ENCODE measurements around the gene NPHP4.

Gene NPHP4

DNA sequence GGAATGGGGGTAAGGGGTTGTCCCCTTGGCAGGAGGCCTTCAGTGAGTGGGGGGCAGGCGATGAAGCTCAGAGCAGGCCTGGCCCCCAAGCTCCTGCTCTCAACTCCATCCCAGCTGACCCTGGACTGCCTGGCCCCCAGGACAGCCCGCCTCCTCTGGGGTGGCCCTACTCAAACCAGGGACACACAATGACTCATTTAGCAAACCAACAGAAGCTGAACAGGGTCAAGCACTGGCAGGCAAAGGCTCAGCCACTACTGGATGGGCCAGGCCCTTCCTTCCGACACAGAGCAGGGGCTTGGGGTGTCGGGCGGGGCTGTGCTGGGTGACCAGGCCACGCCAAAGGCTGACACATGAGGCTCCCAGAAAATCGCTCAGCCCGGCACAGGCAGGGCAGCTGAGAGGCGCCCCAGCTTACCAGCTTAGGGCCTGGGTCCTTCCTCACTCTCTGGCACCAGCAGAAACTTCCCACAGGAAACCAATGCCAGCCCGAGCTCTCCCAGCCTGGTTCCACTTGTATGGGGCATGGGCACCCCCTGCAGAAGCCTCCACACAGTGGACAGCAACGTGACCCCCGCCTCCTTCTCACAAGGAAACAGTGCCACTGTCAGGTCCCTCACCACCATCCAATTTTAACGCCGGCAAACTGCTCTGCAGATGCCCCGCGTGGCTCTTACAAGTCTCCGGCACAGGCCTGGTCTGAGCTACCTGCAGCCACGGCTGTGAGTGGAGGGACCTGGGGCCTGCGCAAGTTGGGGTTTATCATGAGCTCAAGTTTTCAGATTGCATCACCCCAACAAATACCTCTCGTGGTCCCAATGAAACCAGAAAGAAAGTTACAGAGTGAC is 114.3 kb downstream of the NPHP4 start:
- no peak for DNase-seq (ENCODE audit: low read depth in 3 of 3)

DNA sequence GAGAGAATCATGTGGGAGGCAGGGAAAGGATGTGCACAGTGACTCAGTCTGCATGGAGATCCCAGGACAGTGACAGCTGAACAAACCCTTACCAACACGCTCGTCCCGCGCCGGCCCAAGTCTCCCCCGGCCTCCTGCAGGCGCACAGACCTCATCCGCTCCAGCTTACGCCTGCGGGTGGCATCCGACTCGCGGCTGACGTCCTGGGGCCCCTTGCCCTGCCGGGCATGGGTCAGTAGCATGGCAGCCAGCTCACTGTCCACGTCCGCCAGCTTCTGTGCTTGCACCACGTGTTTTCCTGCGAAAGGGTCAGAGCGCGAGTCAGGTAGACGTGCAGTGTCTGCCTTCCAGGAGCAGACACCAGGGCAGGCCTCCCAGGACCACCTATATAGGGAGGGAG is 115.2 kb downstream of the NPHP4 start:
- no peak for DNase-seq (ENCODE audit: low read depth in 3 of 3)

DNA sequence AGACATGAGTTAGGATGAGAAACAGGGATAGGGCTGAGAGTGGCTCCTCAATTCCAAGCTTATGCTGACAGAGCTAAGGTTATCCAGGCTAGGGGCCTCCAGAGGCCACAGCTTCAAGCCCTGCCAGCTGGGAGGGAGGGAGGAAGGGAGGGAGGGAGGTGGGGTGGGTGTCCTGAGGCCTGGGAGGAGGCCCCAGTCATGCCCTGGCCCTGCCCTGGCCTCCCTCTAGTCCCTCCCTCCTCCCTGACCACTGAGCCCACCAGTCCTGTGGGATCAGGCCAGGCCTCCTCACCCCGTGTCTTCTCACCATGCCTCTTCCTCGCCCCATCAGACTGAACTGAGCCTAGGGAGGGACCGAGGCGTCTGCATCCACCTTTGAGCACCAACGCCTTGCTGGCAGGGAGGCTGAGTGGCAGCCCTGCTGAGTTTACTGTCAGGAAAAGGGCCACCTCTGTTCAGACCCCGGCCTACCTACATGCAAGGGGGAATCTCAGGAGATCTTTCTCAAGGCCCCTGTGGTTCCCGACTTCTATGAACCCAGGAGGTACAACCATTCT is 116.1 kb downstream of the NPHP4 start:
- DNase-seq (ENCODE audit: low read depth in 3 of 3), result no peak

DNA sequence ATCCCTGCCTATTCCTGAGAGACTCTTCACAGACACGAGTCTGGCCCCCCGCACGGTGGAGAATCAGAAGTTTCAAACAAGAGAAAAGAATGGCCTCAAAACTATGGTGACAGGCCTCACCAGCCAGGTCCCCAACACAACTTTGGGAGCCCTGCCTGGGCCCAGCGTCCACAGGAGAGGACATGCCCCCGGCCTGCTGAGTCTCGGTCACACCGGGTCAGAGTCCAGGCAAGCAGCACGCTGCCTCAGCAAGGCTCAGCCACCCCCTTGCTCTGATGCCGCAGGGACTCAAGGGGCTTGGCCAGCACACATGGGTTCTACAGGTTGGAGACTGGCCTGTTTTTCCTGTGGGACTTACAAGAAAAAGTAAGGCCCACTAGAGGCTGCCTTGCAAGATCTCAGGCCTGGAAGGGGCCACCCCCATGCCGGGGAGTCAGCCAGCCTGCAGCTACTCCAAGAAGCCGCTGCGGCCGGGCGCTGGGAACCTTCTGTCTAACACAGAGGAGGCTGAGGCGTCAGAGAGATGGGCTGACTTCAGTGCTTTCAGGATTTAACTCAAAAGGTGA is 116.8 kb downstream of the NPHP4 start:
- DNase-seq (ENCODE audit: low read depth in 3 of 3), result no peak

DNA sequence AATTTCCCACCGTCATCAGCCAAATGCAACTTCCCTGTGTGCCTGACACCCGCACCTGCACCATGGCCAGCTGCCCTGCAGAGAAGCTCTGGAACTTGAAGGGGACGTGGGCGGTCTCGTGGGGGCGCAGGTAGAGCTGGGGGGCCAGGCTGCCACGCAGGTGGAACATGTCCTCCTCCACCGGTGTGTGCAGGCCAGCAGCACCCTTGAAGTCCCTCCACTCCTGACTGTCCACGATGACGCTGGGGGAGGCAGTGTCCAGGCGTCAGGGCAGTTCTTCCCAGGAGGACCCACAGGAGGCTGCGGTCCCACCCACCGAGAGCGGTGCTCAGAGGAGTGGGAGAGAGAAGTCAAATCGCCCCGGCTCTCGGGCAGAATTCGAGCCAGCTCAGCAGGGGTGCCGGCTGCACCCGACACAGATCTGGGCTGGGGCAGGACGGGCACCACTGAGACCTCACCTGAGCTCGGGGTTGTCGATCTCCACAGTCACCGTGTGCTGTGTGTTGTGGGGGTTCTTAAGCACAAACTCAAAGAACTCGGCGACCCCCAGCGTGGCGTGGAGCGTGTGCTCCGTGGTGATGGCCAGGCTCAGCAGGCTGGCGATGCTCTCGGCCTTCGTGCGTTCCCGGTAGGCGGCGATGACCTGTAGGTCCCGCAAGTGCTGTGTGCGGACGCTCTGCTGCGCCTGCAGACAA is 117.7 kb downstream of the NPHP4 start:
- no peak for DNase-seq (ENCODE audit: low read depth in 3 of 3)

DNA sequence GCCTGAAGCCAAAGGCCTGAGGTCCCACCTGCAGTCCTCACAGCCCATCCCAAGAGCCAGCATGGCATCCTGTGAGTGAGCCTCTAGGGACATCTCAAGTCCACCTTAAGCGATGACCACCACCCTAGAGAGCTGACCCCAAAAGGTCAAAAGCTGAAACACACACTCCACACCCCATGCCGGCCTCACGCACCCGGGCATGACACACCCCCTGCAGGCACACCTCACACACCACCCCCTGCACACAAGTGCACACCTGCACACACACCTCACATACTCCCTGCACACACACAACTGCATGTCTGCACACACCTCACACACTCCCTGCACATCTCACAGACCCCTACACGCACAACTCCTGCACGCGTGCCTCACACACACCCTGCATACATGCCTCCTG is 118.7 kb downstream of the NPHP4 start:
- no peak for DNase-seq (ENCODE audit: low read depth in 3 of 3)

DNA sequence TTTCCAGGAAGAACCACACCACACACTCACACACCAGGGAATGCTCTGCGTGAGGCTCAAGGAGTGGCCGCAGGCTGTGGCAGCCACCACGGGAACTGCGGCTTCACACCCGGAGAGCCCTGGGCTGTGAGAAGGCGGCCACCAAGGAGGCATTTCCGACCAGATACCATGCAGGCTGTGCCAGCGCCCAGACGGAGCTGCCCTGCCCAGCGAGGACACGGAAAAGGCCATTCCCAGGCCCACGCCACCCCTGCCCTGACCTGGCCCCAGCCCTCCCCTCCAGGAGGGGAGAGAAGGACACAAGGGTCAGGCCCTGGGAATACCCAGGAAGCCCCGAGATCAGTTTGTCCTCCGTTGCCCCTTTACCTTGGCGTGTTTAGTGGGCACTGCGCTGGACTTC is 119.3 kb downstream of the NPHP4 start:
- no peak for DNase-seq (ENCODE audit: low read depth in 3 of 3)

DNA sequence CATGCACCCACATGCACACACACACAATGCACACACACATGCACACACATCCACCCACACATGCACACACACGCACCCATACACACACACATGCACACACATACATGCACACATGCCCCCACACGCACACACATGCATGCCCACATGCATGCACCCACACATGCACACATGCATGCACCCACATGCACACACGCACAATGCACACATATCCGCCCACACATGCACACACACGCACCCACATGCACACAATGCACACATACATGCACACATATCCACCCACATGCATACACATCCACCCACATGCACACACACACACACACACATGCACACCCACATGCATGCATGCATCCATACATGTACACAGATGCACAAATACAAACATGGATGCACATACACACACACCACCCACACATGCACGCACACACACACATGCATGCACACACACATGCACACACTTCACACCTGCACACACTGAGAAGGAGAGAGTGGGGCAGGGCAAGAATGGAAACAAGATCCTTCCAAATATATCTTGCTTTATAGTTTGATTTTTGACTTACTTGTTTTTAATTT is 123.2 kb downstream of the NPHP4 start:
- DNase-seq (ENCODE audit: low read depth in 3 of 3), result no peak

DNA sequence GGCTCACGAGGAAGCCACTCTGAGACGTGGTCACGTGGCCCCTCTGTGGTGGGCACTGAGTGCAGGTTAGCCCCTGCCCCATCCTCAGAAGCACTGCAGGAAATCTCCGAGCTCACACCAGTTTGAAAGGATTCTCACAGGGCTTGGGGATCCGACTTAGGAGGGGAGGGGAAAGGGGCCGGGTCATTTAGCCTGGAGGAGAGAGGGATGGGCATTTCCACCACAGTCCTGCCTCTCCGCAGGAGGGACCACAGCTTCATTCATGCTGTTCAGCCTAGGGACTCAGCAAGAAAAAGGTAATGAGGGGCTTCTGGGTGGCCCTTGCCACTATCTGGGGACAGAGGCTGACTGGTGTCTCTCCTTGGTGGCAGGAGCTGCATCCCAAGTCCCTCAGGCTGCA is 126.5 kb downstream of the NPHP4 start:
- DNase-seq (ENCODE audit: low read depth in 3 of 3), result no peak

DNA sequence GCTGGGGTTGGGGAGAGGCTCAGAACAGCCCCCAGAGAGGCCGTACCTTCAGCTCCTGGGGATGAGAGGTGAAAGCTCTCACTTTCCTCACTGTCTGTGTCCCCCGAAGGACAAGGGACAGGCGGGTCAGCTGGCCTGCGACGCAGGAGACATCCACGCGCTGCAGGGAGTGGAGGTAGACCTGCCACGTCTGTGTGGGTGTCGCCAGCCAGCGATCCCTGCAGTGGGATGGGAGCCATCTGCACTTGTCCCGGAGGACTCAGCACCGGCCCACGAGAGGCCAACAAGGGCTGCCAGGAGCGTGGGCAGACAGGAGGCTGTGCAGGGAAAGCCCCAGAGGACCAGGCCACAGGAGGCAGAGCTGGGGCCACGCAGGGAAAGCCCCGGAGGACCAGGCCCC is 127.2 kb downstream of the NPHP4 start:
- DNase-seq (ENCODE audit: low read depth in 3 of 3), result no peak

DNA sequence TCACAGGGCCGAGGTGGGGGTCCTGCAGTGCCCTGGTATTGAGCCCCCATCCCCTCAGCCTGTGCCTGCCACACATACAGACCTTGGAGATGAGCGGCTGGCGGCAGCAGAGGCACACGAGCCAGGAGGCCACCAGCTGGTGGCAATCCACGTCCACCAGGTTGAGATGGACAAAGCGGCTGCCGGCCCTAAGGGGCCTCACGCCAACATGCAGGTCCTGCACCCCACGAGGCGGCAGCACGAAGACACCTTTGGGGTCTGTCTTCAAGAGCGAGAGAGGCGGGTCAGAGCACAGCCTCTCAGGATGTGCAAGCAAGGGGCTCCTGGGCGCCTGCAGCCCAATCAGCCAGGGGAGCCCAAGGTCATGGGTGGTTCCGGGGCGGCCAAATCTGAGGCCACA is 128.0 kb downstream of the NPHP4 start:
- no peak for DNase-seq (ENCODE audit: low read depth in 3 of 3)

DNA sequence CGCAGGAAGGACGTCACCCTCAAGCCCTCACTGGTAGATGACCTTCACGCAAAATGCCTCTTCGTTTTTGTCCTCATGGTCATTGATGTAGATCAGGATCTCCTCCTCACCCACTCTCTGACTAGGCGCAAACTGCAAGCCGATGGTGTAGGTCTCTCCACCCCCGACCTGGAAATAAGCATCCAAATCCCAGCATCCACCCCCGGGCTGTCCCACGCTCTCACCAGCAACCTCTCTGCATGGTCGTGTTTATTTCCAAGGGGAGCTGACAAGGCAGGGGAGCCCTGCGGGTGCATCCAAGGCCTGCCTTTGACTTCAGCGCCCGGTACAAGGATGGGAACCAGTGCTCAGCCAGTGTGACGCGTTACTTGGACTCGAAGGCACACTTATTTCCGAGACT is 129.0 kb downstream of the NPHP4 start:
- no peak for DNase-seq (ENCODE audit: low read depth in 3 of 3)

DNA sequence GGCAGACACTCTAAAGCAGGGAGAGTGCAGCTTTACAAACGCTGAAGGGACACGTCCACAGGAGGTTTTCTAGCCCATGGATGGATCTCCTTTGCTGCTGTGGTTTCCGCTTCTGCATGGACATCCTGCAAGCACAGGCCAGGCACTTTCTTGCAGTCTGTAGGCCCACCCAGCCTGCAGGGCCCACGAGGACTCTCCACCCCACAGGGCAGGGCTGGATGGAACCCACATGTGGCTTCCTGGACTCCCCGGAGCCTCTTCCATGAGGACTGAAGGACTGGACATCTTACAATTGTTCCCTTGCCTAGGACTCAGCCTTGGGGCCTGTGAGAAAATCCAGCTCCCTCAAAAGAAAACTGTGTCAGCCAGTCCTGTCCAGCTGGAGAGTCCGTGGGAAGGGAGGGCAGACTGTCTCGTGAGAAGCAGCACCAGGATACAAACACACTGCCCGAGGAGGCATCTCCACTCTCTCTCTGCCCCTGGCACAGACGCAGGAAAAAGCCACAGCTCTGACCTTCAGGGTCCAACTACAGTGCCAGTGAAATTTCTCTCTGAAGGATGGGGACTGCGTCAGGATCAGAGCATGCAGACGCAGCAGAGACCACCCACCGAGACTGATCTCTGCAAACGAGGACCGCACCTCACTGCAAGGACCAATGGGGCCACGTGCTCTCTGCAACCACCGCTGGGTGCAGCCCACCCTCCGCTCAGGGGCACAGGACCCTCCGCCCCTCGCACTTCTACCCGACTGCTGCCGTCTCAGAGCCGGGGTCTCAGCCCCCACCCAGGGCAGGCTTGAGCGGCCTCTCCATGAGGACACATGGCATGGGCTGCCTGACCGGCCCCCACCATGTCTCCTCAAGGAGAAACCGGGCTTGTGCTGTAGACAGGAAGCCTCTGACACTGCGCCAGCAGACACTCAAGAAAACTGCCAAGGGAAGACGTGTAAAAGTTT is 130.1 kb downstream of the NPHP4 start:
- no peak for DNase-seq (ENCODE audit: low read depth in 3 of 3)

DNA sequence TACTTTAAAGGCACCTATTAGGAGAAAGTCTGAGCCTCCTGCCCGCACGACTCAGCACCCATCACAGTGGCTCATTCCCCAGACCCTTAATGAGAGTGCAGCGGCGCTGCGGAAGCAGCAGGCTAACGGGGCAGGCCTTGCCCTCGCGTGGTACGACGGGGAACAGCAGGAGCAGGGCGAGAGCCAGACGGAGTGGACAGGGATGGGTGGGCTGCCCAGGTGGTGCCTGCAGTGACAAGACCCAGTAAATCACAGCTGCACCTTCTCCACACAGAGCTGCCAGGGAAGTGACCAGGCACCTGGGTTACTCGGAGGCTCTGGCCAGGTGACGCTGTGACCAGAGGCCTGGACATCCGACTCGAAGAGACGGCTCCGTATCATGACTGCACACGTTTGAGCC is 131.9 kb downstream of the NPHP4 start:
- no peak for DNase-seq (ENCODE audit: low read depth in 3 of 3)

DNA sequence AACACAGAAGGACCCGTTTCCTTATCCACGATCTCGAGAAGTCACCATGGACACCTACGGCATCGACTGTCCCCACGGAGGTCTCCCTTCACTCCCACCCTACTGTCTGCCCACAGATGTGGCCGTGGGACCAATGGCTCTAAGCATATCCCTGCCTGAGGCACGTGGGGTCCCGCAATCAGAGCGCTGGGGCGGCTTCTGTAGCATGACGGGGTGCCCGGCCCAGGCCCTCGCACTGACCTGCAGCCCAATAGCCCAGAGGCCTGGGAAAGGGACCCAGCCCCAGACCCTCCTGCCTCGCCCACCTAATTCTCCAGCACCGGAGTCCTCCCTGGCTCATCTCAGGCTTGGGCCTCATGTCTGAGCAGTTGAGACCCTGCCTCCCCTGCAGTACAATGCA is 132.5 kb downstream of the NPHP4 start:
- no peak for DNase-seq (ENCODE audit: low read depth in 3 of 3)

DNA sequence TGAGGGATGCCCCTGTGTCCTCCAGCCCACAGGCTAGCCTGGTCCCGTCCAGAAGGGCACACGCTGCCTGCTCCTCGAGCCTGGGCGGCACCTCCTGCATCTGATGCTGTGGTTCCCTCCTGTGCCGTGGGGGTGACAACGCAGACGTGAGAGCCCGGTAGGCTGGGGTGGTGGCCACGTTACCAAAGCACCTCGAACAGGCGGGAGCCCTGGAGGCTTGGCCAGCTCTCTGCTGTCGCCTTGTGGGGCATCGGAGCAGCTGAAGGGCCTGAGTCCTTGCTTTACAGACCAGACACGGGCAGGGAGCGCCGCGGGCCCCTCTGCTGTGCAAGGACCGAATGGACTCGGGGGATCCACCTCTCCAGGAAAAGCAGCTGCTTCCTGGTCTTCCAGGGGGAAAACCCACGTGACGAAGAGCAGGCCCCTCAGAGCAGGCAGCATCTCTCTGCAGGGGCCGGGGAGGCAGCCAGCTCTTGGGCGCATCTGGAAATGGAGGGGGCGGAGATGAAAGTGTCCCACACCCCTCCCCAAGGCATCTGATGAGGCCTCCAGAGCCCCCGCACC is 133.3 kb downstream of the NPHP4 start:
- DNase-seq (ENCODE audit: low read depth in 3 of 3), result no peak

DNA sequence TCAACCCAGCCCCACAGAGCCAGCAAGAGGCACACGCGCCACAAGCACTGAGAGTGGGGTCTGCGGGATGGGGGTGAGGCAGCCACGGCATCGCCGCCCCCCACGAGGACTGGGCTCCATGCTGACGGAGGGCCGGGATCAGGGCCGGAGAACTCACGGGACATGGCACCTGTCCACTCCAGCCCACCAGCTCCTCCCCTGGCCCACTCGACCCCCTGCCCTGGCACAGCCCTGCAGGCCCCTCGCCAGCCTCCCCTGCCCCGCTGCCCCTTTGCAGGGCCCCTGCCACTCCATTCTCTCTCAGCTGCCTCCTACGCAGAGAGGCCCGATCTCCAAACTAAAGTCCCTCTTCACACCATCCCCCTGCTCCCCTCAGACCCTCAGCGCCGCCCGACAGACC is 134.0 kb downstream of the NPHP4 start:
- no peak for DNase-seq (ENCODE audit: low read depth in 3 of 3)

DNA sequence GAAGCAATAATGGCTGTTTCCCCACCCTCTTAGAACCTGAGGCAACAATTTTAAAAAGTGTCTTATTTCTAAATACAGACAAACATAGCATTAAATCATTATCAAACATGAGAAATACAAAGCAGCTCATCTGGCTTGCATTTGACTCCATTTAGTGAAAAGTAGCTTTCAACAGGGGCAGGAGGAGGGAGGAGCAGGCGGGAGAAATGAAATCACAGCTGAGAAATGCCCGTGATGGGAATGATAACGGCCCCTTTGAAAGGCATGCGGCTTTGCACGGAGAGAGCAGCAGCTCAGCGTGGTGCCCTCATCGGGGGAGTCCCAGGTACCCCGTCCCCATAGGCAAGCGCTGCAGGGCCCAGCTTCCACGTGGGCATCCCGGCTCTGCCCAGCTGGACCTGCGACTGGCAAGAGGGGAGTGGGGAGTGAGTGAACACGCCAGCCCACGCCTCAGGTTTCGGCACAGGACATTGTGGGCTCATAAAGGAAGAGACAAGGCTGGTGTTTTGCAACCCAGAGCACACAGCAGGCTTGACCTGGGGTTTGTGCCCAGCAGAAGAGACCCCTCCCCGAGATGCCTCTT is 134.6 kb downstream of the NPHP4 start:
- no peak for DNase-seq (ENCODE audit: low read depth in 3 of 3)

DNA sequence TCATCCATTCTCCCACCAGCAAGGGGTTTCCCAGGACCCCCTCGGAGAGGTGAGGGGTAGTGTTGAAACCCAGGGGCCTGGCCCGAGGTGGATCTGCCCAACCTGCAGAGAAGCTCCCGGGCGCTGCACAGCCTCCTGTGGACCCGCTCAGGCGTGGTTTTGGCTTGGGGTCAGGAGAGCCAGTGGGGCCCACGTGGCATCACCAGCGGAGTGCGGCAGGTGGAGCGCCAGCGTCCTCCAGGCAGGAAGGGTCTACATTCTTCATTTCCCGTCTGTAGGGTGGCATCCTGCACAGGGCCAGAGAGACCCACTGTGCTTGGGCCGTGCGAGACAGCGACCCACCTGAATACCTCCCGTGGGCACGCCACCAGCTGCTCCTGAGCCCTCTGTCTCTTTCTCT is 135.2 kb downstream of the NPHP4 start:
- DNase-seq (ENCODE audit: low read depth in 3 of 3), result no peak

DNA sequence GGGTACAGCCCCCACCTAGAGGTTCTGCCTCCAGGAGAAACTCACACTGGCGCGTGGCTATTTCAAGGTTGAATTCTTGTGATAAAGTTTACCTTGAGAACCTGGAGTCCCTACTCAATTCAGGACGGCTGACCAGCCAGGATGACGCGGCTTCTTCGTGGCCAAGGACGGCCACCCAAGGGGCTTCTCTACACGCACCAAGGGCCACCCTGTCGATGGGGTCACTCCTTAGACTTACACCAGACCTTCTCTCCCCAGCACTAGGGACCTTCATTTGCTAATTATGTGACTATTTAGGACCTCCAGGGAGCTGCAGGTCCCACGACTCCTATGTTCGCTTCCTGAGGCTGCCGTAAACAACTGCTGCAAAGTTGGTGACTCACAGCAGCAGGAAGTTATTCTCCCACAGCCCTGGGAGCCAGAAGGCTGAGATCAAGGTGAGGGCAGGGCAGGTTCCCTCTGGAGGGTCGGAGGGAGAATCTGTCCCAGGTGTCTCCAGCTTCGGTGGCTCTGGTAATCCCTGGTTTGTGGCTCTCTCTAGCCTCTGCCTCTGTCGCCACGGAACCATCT is 135.9 kb downstream of the NPHP4 start:
- DNase-seq (ENCODE audit: low read depth in 3 of 3), result no peak
